ENCODE measurements around the gene TEX14.
A peak's percentile ranks its signal among the peaks of the same experiment; 100 is the strongest.
"Not testable (repeated sequence)": the region's sequence is repeated elsewhere in the genome, so short reads cannot be mapped to it uniquely, and the experiment has no call there.

TEX14 gene

DNA sequence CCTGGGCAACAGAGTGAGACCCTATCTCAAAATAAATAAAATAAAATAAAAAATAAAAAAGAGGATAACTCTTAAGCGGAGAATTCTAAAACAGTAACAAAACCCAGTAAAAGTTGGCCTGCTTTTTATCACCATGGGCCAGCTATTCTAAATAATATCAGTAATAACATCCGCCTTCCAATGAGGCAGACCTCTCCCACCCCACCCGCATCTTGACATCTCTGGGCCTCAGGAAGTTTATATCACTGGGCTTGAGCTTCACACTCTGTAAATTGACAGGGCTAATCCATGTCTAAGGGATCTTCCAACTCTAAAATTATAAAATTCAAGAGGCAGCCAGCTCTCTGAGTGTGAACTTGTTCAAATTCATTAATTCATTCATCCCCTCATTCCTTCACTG, 94.5 kb downstream of the TEX14 start:
- no peak for DNase-seq

GRCh38 chr17:58595194-58595792, 96.6 kb downstream of the TEX14 start:
- DNase-seq: no peak

GRCh38 chr17:58593123-58593522, 98.7 kb downstream of the TEX14 start:
- DNase-seq: no peak

DNA sequence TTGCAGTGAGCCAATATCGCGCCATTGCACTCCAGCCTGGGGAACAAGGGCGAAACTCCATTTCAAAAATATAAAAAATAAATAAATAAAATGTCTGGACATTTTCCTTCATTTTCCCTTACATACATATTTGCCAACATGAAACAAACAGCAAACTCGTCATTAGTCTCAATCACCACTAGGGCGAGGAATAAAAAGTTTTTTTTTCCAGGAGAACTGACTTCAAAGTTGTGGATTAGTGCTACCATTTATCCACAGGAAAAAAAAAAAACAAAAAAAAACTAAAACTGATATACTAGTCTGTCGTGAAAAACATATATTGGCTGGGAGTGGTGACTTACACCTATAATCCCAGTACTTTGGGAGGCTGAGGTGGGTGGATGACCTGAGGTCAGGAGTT, 100.4 kb downstream of the TEX14 start:
- no peak for DNase-seq

DNA sequence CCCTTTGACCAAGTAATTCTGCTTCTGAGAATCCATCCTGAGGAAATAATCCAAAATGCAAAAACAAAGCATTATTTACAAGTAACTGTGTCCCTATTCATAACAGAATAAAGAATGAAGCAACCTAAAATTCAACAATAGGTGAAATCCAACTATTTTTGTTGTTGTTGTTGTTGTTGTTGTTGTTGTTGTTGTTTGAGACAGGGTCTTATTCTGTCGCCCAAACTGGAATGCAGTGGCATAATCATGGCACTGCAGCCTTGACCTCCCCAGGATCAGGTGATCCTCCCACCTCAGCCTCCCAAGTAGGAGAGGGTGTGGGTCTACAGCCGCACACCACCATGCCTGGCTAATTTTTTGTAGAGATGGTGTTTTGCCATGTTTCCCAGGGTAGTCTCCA, 101.5 kb downstream of the TEX14 start:
- DNase-seq: no peak

- peak; percentile 82 to 89 for DNase-seq
These were observed 104.1 kb downstream of the TEX14 start for GRCh38 chr17:58587713-58588117.

- no peak for DNase-seq
These were observed 105.7 kb downstream of the TEX14 start for GRCh38 chr17:58586009-58586644.

GRCh38 chr17:58585554-58585953, 106.3 kb downstream of the TEX14 start:
- no peak for DNase-seq

DNA sequence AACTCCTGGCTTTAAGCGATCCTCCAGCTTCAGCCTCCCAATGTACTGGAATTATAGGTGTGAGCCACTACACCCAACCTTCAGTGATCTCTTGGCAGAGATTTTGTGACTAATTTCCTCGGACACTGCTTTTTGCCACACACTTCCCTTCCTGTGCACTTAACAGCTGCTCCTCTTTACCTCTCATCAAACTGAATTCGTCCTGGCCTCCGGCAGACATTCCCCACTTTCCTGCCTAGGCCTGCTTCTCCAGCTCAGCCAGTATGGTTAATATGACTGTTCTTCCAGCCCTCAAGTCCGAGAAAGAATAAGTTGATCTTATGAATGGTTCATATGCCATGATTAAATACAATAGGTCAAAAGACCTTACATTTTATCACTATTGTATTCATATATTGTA, 108.4 kb downstream of the TEX14 start:
- DNase-seq: no peak

- not testable (repeated sequence) for DNase-seq
These were observed 109.1 kb downstream of the TEX14 start for GRCh38 chr17:58582718-58583117.

DNA sequence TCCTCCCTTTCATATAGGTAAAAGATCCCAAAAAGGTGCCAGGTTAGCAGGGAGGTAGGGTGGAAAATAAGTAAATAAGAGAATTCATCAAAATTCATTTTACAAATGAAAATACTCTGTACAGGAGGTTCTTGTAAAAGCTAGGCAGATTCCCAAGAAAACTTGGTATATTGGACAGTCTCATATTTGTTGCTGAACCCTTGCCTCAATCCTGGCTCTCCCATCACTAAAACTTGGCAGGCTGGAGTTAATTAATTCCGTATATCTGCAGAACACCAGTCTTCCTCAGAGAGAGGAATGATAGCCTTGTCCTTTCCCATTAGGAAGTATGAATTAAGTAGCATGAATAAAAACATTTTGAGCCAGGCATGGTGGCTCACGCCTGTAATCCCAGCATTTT, 111.2 kb downstream of the TEX14 start:
- no peak for DNase-seq

GRCh38 chr17:58577696-58578095, 114.1 kb downstream of the TEX14 start:
- peak; percentile 42 to 58 for DNase-seq

- no peak for DNase-seq
These were observed 115.0 kb downstream of the TEX14 start for GRCh38 chr17:58576679-58577367.

- no peak for DNase-seq
These were observed 116.3 kb downstream of the TEX14 start for GRCh38 chr17:58575511-58575910.

DNA sequence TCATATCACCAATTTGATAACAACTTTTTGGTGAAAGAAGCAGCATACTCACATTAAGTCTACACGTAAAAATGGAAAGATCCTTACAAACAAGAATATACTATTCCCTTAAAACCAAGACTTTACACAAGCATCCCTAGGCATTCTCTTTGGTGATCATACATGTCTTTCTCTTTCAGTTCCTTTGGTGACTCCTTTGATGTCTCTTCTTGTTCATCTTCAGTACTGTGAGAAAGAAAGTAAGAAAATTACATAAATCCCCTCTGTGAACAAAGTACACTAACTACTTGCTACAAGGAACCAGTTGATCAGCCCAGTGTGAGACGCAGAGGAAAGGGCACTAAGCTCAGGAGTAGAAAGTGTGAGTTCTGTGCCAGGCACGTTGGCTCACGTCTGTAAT, 117.8 kb downstream of the TEX14 start:
- no peak for DNase-seq

DNA sequence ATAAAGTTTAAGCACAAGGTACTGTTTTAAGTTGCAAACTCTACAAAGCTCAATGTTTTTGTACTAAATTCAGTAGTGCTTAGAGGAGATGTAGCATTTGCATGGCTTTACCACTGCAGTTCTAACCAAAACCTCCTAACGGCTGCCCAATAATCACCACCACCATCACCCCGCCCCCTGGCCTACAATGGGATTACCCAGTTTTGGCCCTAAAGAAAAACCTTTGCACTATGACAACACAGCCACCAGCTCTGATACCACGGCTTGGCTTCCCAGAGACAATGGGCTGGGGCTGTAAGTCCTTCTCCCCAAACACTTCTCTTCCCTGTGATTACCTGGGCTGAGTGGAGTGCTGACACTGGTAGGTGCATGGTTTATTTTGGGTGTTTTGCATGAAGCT, 119.0 kb downstream of the TEX14 start:
- no peak for DNase-seq

- DNase-seq: peak in 1 of 2 experiments; percentile 31
These were observed 121.1 kb downstream of the TEX14 start for GRCh38 chr17:58570758-58571157.

- DNase-seq: no peak
These were observed 122.6 kb downstream of the TEX14 start for GRCh38 chr17:58569196-58569595.

GRCh38 chr17:58568044-58568799, 123.6 kb downstream of the TEX14 start:
- no peak for DNase-seq

DNA sequence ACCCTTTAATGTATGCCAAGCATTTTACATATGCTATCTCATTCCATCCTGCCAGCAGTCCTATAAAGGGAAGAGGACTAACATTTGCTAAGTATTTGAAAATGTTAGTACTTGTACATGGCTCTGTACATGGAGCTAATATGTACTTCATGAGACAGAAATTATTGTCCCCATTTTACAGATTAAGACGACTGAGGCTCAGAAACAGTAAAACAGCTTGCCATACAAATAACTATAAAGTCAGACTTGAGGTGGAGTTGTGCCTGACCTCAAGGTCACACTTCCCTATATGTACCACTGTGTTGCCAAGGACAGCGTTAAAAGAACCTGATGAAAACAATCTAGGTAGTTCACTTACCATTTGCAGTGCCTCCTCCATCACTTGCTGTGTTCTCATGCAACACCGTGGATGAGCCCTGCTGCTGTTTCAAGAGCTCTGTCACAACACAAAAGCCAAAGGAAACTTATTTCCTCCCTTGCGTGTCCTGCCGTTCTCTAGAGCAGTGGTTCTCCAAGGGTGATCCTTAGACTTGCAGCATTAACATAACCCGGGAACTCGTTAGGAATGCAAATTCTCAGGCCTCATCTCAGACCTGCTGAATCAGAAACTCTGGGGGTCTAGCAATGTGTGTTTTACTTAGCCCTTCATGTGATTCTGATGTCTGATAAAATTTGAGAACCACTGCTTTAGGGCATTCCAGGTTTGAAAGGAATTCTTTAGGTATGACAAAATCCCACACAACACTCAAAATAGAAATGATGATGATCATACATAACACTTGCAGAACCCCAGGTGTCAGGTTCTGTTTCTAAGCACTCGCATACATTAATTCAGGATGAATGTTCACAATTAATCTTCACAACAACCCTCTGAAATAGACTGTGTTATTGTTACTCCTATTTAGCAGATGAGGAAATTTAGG, 126.2 kb downstream of the TEX14 start:
- DNase-seq: no peak

DNA sequence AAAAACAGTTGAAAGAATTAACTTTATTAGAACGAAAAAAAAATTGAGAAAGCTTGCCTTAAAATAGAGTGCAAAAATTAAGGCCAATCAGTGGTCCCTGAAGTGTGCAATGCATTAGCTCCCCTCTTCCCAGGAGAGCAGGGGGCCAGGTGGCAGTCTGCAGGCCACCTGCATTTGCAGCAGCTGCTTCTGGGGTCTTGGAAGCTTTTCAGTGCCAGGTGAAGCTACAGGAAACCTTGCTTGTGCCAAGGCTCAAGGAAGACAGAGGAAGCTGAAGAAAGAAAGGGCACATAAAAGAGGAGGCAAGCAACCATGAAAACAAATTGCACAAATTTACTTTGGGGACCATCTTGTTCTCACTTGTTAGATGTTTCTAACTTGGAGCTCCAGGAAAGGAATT, 126.9 kb downstream of the TEX14 start:
- peak in 1 of 2 experiments; percentile 20 for DNase-seq

- no peak for DNase-seq
These were observed 127.6 kb downstream of the TEX14 start for GRCh38 chr17:58564243-58564642.

Measured in NCI-H524 (cell line).